Fibroblast of lung (primary cell): Measurements from ENCODE around the gene KCTD15. TPM values are rescaled to one million over a fixed set of nuclear protein-coding genes. Genes with fewer than 3 reads are reported as not detected.

ENCODE experiments used
- DNase-seq, 2 donors: peaks; one replicate each; pipeline versions ENCODE4 v3.0.0 to v3.0.0-alpha.2; 2010; ENCODE audit warnings: low read depth in 2 of 2
- H2AFZ ChIP-seq: 2 replicates; pipeline ENCODE4 v1.5.1; 2012; ENCODE audit warnings: low read length, control low read depth, inconsistent platforms
- H3K27ac ChIP-seq: 2 replicates; pipeline ENCODE4 v1.5.1; 2011; ENCODE audit warnings: low read length, control low read depth; ENCODE audit not compliant: insufficient read depth
- H3K27me3 ChIP-seq: 2 replicates; pipeline ENCODE4 v1.5.1; 2011; ENCODE audit warnings: mild to moderate bottlenecking, low read length; ENCODE audit not compliant: control insufficient read depth, insufficient read depth
- H3K36me3 ChIP-seq: 2 replicates; pipeline ENCODE4 v1.5.1; 2011; ENCODE audit warnings: low read length; ENCODE audit not compliant: control insufficient read depth, insufficient read depth
- H3K4me1 ChIP-seq: 2 replicates; pipeline ENCODE4 v1.5.1; 2011; ENCODE audit warnings: low read length; ENCODE audit not compliant: control insufficient read depth, insufficient read depth; ENCODE audit errors: extremely low read depth
- H3K4me2 ChIP-seq: 2 replicates; pipeline ENCODE4 v1.5.1; 2011; ENCODE audit warnings: low read length, control low read depth; ENCODE audit not compliant: insufficient read depth; ENCODE audit errors: extremely low read depth
- H3K4me3 ChIP-seq, 4 experiments: fragments of 200-600 bp in 1 of 4; sonication (generic) in 1 of 4; replicated peaks in 1 of 4; 2 replicates each; pipeline ENCODE4 v1.5.1; 2011 to 2016; ENCODE audit warnings: low read length in 4 of 4, low read depth in 3 of 4, mild to moderate bottlenecking in 3 of 4, control low read depth in 2 of 4, inconsistent platforms in 1 of 4, mixed read lengths in 1 of 4; ENCODE audit not compliant: insufficient read depth in 1 of 4; ENCODE audit errors: control extremely low read depth in 1 of 4
- H3K79me2 ChIP-seq: 2 replicates; pipeline ENCODE4 v1.5.1; 2012; ENCODE audit warnings: mild to moderate bottlenecking, low read length, inconsistent platforms; ENCODE audit not compliant: control insufficient read depth, insufficient read depth
- H3K9ac ChIP-seq: 2 replicates; pipeline ENCODE4 v1.5.1; 2011; ENCODE audit warnings: mild to moderate bottlenecking, low read length, control low read depth; ENCODE audit not compliant: insufficient read depth
- H3K9me3 ChIP-seq: 2 replicates; pipeline ENCODE4 v1.5.1; 2012; ENCODE audit warnings: low read depth, low read length; ENCODE audit not compliant: control insufficient read depth, insufficient read depth
- H4K20me1 ChIP-seq: 2 replicates; pipeline ENCODE4 v1.5.1; 2011; ENCODE audit warnings: low read length; ENCODE audit not compliant: control insufficient read depth, insufficient read depth; ENCODE audit errors: extremely low read depth
- EZH2 ChIP-seq: IDR thresholded peaks from 2 replicates; pipeline ENCODE4 v1.5.1; 2012; ENCODE audit warnings: low read length, control low read depth, mild to moderate bottlenecking; ENCODE audit errors: missing control alignments
- polyA plus RNA-seq, 2 donors: library from polyadenylated mRNA; depleted of rRNA in 1 of 2; stranded (reverse) in 1 of 2; unstranded in 1 of 2; fragments of >200 nt; gene quantifications; 2 replicates each; pipeline ENCODE4 v1.2.1, GENCODE V29; 2011 to 2012; ENCODE audit warnings: missing spikeins in 1 of 2
- total RNA-seq: library from RNA; depleted of rRNA; stranded (reverse); fragments of >200 nt; gene quantifications from 2 replicates; pipeline ENCODE4 v1.2.1, GENCODE V29; 2014
- TF ChIP-seq, protein P1 (sequence below), 2 donors: IDR thresholded peaks in 1 of 2; conservative IDR thresholded peaks in 1 of 2; 1 replicate in 1 of 2; 2 replicates in 1 of 2; pipeline ENCODE4 v1.5.1; 2011 to 2012; ENCODE audit warnings: low read length in 2 of 2, control low read depth in 1 of 2, inconsistent platforms in 1 of 2, low read depth in 1 of 2, mild to moderate bottlenecking in 1 of 2

Gene KCTD15
- total and polyA plus RNA-seq, 2 donors (not counting 1 experiment from before 2014, with no cell fraction given): 3.3 to 9.7 TPM

DNA sequence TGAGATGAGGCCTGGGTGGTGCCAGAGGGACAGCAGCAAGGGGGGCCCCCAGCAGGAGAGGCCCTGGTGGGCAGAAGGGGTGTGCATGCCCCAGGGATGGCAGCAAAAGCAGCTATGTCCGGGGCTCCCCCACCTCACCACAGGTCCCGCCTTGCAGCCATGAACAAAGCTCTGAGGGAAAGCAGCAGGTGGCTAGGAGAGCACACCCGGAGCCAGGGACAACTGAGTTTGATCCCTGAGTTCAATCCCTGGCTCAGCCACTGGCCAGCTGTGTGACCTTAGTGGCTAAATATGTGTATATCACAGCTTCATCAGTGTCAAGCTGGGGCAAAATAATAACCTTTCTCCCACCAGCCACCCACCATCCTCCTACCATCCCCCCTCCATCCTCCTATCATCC lies 47.7 kb upstream of the KCTD15 start:
- no peaks in the 10 kb centered on the region for H3K4me1 ChIP-seq
- TF ChIP-seq, protein P1, sequence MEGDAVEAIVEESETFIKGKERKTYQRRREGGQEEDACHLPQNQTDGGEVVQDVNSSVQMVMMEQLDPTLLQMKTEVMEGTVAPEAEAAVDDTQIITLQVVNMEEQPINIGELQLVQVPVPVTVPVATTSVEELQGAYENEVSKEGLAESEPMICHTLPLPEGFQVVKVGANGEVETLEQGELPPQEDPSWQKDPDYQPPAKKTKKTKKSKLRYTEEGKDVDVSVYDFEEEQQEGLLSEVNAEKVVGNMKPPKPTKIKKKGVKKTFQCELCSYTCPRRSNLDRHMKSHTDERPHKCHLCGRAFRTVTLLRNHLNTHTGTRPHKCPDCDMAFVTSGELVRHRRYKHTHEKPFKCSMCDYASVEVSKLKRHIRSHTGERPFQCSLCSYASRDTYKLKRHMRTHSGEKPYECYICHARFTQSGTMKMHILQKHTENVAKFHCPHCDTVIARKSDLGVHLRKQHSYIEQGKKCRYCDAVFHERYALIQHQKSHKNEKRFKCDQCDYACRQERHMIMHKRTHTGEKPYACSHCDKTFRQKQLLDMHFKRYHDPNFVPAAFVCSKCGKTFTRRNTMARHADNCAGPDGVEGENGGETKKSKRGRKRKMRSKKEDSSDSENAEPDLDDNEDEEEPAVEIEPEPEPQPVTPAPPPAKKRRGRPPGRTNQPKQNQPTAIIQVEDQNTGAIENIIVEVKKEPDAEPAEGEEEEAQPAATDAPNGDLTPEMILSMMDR (conservative IDR thresholded peaks at IDR 0.05 in 1 of 2, IDR thresholded peaks at IDR 0.05 in 1 of 2; ENCODE audit: low read depth in 1 of 2, low read length in 2 of 2): no peak
- no peak for TF ChIP-seq EZH2
- DNase-seq: no peak

DNA sequence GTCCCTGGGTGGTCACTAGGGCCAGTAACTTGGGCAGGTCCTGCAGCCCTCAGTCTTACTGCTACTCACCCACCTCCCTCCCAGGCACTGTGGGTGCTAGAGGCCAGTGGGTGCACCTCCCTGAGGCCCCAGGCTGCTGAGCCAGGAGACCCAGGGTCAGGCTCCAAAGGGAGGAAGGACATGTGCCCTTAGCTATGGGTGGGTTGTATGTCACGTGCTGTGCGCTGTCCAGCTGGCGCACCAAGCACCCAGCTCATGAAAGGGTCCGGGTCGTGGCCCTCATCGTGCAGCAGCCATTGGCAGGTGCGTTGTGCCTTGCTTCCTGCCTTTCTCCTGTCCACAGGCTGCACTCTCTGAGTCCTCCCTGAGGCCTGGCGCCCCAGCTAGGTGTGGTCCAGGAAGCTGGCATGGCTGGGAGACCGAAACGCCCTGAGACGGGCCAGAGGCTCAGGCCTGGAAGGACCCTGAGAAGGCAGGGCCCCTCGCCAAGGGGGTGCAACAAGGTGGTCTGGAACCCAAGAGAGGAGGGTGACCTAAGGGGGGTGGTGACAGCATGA lies 47.0 kb upstream of the KCTD15 start:
- no peaks in the 10 kb centered on the region for H3K9me3 ChIP-seq
- no peaks in the 10 kb centered on the region for H3K27me3 ChIP-seq
- H3K4me1 ChIP-seq: no peaks in the 10 kb centered on the region
- no peak for DNase-seq
- no peak for TF ChIP-seq EZH2
- TF ChIP-seq, protein P1 (conservative IDR thresholded peaks at IDR 0.05 in 1 of 2, IDR thresholded peaks at IDR 0.05 in 1 of 2; ENCODE audit: low read depth in 1 of 2, low read length in 2 of 2): no peak
- no peak overlapping the region for H2AFZ ChIP-seq
- H3K4me3 ChIP-seq: no peak overlapping the region
- H4K20me1 ChIP-seq: no peaks in the 10 kb centered on the region
- no peaks in the 10 kb centered on the region for H3K79me2 ChIP-seq
- H3K27ac ChIP-seq: no peak overlapping the region
- H3K4me2 ChIP-seq: no peak overlapping the region
- H3K9ac ChIP-seq: no peak overlapping the region
- no peaks in the 10 kb centered on the region for H3K36me3 ChIP-seq

More for the DNA sequence above, 47.7 kb upstream of the KCTD15 start:
- no peak overlapping the region for H3K9ac ChIP-seq
- no peak overlapping the region for H2AFZ ChIP-seq
- no peak overlapping the region for H3K4me2 ChIP-seq
- no peaks in the 10 kb centered on the region for H3K79me2 ChIP-seq
- no peak overlapping the region for H3K27ac ChIP-seq
- no peak overlapping the region for H3K4me3 ChIP-seq
- H3K27me3 ChIP-seq: no peaks in the 10 kb centered on the region
- H3K9me3 ChIP-seq: no peaks in the 10 kb centered on the region
- H4K20me1 ChIP-seq: no peaks in the 10 kb centered on the region
- H3K36me3 ChIP-seq: no peaks in the 10 kb centered on the region

DNA sequence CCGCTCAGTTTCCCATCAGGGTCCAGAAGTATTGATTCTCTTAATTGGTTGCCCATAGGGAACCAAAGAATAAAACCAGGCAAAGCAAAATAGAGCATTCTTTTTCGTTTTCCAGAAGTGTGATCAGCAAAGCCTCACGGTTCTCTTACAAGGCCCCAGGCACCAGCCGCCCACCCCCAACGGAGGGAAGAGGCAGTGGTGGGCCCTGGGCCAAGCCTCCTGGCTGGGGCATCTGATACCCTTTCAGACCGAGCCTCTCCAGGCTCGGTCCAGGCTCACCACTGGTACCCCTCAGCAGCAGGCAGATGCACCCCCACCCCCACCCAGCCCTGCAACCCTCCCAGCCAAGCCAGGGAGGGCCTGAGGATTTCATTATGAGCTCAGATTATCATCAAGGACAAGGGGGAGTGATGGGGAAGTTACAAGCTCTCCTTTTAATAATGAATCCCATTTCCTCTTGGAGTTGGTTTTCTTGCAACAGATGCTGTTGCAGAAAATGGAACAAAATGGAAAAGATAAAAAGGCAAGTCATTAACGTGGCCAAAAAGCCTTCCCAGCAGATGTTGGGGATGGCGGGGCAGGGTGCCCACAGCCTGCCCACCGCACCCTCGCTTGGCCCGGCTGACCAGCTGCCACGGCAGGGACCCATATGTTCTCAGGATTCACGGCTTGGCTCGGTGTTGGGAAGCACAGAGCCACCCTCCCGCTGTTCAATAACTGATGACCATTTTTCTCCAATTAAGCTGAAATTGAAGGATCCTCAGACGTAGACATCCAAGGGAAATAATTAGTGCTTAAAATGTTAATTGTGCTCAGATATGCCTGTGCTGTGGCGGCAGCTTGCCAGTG lies 45.9 kb upstream of the KCTD15 start:
- H3K4me1 ChIP-seq: no peaks in the 10 kb centered on the region
- no peak overlapping the region for H3K27ac ChIP-seq
- no peaks in the 10 kb centered on the region for H4K20me1 ChIP-seq
- no peaks in the 10 kb centered on the region for H3K36me3 ChIP-seq
- no peaks in the 10 kb centered on the region for H3K27me3 ChIP-seq
- H3K4me2 ChIP-seq: no peak overlapping the region
- H2AFZ ChIP-seq: no peak overlapping the region
- no peak for DNase-seq
- no peaks in the 10 kb centered on the region for H3K79me2 ChIP-seq
- no peak overlapping the region for H3K4me3 ChIP-seq
- H3K9ac ChIP-seq: no peak overlapping the region
- no peaks in the 10 kb centered on the region for H3K9me3 ChIP-seq
- no peak for TF ChIP-seq EZH2
- TF ChIP-seq, protein P1 (conservative IDR thresholded peaks at IDR 0.05 in 1 of 2, IDR thresholded peaks at IDR 0.05 in 1 of 2; ENCODE audit: low read depth in 1 of 2, low read length in 2 of 2): no peak
